Panc1 (cell line): ENCODE data around the gene BYSL. TPM values are rescaled to one million over a fixed set of nuclear protein-coding genes. Genes with fewer than 3 reads are reported as not detected.

ENCODE experiments used
- ATAC-seq: fragments of 200-7000 bp; cut with Tn5 transposase; 2 replicates; pipeline ENCODE4 v1.9.1; 2020; ENCODE audit warnings: mild to moderate bottlenecking, moderate library complexity
- BruUV-seq: library from RNA; stranded (reverse); fragments of 400-500 nt; replicated peaks from 2 replicates; lab custom pipeline; 2021; lab: Mats Ljungman, UMichigan
- CTCF ChIA-PET: fragments of 300-600 bp; sonication (Branson Sonifier 250); formaldehyde crosslinking; loops from one replicate; lab custom pipeline; 2022; ENCODE audit warnings: antibody characterized with exemption; lab: Charles Lee
- POLR2A ChIA-PET: fragments of 300-600 bp; sonication (Branson Sonifier 250); formaldehyde crosslinking; loops from one replicate; lab custom pipeline; 2022; ENCODE audit warnings: antibody characterized with exemption; lab: Charles Lee
- DNase-seq: peaks from one replicate; pipeline ENCODE4 v3.0.0-alpha.2; 2010; ENCODE audit warnings: low read depth, low spot score
- H3K27ac ChIP-seq: 2 replicates; pipeline ENCODE4 v1.5.1; 2011; ENCODE audit warnings: mild to moderate bottlenecking, low read length, inconsistent platforms
- H3K27me3 ChIP-seq: fragments of 200-500 bp; sonication (Bioruptor generic); 2 replicates; pipeline ENCODE4 v1.6.0; 2014; ENCODE audit warnings: low read length, inconsistent platforms; ENCODE audit not compliant: control insufficient read depth, insufficient read depth
- H3K36me3 ChIP-seq: fragments of 200-500 bp; sonication (Bioruptor generic); 2 replicates; pipeline ENCODE4 v1.5.1; 2014; ENCODE audit warnings: inconsistent platforms, mild to moderate bottlenecking, low read length, moderate library complexity; ENCODE audit not compliant: control insufficient read depth, insufficient read depth
- H3K4me1 ChIP-seq: 2 replicates; pipeline ENCODE4 v1.5.1; 2011; ENCODE audit warnings: inconsistent platforms, mild to moderate bottlenecking, low read length, moderate library complexity; ENCODE audit not compliant: control insufficient read depth, insufficient read depth
- H3K4me3 ChIP-seq, 2 experiments: 2 replicates each; pipeline ENCODE4 v1.5.1; 2011 to 2012; ENCODE audit warnings: low read depth in 2 of 2, low read length in 2 of 2, mild to moderate bottlenecking in 2 of 2, inconsistent platforms in 1 of 2, moderate library complexity in 1 of 2
- H3K9me3 ChIP-seq: fragments of 200-500 bp; sonication (Bioruptor generic); 2 replicates; pipeline ENCODE4 v1.5.1; 2014; ENCODE audit warnings: low read depth, mild to moderate bottlenecking, inconsistent platforms, low read length, moderate library complexity; ENCODE audit not compliant: control insufficient read depth, insufficient read depth
- POLR2AphosphoS5 ChIP-seq: IDR thresholded peaks from 2 replicates; pipeline ENCODE4 v1.6.1; 2012; ENCODE audit warnings: mild to moderate bottlenecking, low read depth, low read length, moderate library complexity
- SIN3A ChIP-seq: IDR thresholded peaks from 2 replicates; pipeline ENCODE4 v1.6.1; 2012; ENCODE audit warnings: low read depth, mild to moderate bottlenecking, low read length, moderate library complexity, borderline replicate concordance; ENCODE audit not compliant: insufficient read depth
- TCF7L2 ChIP-seq: IDR thresholded peaks from 2 replicates; pipeline ENCODE4 v1.6.1; 2011; ENCODE audit warnings: mild to moderate bottlenecking, low read depth, low read length, inconsistent platforms
- in situ Hi-C: cut with HindIII; loops from 2 replicates; pipeline ENCODE4 v1.10.0; 2016; ENCODE audit warnings: low sequenced_read_pairs, low pct_unique_long_range_greater_than_20kb
- intact Hi-C: fragments of 100-400 bp; cut with micrococcal nuclease; formaldehyde crosslinking; loops from one replicate; pipeline ENCODE4 v1.10.0; 2022; ENCODE audit not compliant: unreplicated experiment
- total RNA-seq: library from RNA; stranded (reverse); gene quantifications from one replicate; pipeline ENCODE4 v1.2.1, GENCODE V29; 2021; ENCODE audit not compliant: unreplicated experiment
- TF ChIP-seq, protein P1 (sequence below): fragments of 450-650 bp; IDR thresholded peaks from 2 replicates; pipeline ENCODE4 v1.5.1; 2017; ENCODE audit warnings: mild to moderate bottlenecking
- TF ChIP-seq, protein P2 (sequence below), 2 experiments: IDR thresholded peaks; 2 replicates each; pipeline ENCODE4 v1.6.1; 2011 to 2012; ENCODE audit warnings: low read depth in 2 of 2, control low read depth in 1 of 2, low read length in 1 of 2, mild to moderate bottlenecking in 1 of 2, moderate library complexity in 1 of 2; ENCODE audit not compliant: insufficient read depth in 1 of 2

Gene BYSL
- total RNA-seq, 1 experiment from 2014 or later, result 49.1 TPM

DNA sequence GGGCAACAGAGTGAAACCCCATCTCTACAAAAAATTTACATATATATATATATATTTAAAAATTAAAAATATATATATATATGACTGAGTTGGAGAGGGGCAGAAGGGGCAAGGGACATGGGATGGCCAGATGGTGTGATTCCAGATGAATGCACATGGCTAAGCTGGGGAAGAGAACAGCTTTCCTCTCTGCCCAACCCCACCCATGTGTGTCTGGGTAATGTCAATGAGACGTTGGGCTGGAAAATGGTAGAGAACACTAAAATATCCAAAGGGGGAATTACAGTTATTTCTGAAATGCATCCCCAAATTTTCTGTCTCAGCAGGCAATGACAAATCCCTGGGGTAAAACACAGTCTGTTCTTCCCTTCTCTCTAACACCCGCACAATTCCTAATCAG is 51.5 kb downstream of the BYSL start:
- TF ChIP-seq, protein P1, sequence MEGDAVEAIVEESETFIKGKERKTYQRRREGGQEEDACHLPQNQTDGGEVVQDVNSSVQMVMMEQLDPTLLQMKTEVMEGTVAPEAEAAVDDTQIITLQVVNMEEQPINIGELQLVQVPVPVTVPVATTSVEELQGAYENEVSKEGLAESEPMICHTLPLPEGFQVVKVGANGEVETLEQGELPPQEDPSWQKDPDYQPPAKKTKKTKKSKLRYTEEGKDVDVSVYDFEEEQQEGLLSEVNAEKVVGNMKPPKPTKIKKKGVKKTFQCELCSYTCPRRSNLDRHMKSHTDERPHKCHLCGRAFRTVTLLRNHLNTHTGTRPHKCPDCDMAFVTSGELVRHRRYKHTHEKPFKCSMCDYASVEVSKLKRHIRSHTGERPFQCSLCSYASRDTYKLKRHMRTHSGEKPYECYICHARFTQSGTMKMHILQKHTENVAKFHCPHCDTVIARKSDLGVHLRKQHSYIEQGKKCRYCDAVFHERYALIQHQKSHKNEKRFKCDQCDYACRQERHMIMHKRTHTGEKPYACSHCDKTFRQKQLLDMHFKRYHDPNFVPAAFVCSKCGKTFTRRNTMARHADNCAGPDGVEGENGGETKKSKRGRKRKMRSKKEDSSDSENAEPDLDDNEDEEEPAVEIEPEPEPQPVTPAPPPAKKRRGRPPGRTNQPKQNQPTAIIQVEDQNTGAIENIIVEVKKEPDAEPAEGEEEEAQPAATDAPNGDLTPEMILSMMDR, result no peak
- TF ChIP-seq SIN3A (no peak), POLR2AphosphoS5 (no peak), TCF7L2 (no peak)
- TF ChIP-seq, protein P2, sequence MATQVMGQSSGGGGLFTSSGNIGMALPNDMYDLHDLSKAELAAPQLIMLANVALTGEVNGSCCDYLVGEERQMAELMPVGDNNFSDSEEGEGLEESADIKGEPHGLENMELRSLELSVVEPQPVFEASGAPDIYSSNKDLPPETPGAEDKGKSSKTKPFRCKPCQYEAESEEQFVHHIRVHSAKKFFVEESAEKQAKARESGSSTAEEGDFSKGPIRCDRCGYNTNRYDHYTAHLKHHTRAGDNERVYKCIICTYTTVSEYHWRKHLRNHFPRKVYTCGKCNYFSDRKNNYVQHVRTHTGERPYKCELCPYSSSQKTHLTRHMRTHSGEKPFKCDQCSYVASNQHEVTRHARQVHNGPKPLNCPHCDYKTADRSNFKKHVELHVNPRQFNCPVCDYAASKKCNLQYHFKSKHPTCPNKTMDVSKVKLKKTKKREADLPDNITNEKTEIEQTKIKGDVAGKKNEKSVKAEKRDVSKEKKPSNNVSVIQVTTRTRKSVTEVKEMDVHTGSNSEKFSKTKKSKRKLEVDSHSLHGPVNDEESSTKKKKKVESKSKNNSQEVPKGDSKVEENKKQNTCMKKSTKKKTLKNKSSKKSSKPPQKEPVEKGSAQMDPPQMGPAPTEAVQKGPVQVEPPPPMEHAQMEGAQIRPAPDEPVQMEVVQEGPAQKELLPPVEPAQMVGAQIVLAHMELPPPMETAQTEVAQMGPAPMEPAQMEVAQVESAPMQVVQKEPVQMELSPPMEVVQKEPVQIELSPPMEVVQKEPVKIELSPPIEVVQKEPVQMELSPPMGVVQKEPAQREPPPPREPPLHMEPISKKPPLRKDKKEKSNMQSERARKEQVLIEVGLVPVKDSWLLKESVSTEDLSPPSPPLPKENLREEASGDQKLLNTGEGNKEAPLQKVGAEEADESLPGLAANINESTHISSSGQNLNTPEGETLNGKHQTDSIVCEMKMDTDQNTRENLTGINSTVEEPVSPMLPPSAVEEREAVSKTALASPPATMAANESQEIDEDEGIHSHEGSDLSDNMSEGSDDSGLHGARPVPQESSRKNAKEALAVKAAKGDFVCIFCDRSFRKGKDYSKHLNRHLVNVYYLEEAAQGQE (IDR thresholded peaks at IDR 0.05; ENCODE audit: insufficient read depth in 1 of 2, low read depth in 2 of 2, low read length in 1 of 2), result no peak
- H3K4me1 ChIP-seq, result peaks cover 5% of the 10 kb centered on the region; the same call in 1 of the 2 replicates
- no peaks in the 10 kb centered on the region for H3K9me3 ChIP-seq
- H3K27me3 ChIP-seq, result no peaks in the 10 kb centered on the region
- H3K27ac ChIP-seq, result no peak overlapping the region
- no peaks in the 10 kb centered on the region for H3K36me3 ChIP-seq
- BruUV-seq, result no TSS peak
- DNase-seq (no peak), ATAC-seq (no peak)
- ChIA-PET CTCF (no interaction called here), POLR2A (interaction anchor here (0.6 to 0.7 kb wide), 2 partner anchors 10 to 39 kb away, joined by 3 to 10 read pairs; no protein-coding TSS in a partner anchor)
- intact Hi-C loops, result no loop called here
- in situ Hi-C loops, result no loop called here
- H3K4me3 ChIP-seq, result no peak overlapping the region

DNA sequence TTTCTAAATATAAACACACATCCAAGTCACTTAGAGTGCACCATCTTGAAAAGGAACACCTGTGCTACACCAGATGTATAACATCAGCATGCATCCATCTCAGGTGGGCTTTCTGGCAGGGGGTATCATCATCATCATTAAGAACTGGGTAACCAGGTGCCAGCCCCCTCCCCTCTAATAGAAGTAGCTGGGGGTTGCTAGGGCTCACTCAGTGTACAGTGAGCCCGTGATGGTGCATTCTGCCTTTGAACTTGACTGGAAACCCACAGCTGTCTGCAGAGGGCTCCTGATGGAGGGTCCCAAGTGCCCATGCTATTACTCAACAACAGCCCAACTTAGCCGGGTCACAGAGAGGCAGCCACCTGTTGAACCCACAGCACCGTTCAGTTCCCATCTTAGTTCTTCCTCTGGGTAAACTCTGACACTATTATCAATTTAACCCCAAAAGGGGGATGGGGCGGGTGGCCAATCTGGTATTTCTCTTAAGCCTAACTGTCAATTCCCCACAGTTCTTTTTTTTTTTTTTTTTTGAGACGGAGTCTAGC is 53.1 kb downstream of the BYSL start:
- ATAC-seq, result no peak
- intact Hi-C loops (no loop called here), in situ Hi-C loops (no loop called here)
- no peaks in the 10 kb centered on the region for H3K27me3 ChIP-seq
- TF ChIP-seq SIN3A (no peak), POLR2AphosphoS5 (no peak), TCF7L2 (no peak)
- TF ChIP-seq, protein P1, result no peak
- TF ChIP-seq, protein P2 (IDR thresholded peaks at IDR 0.05; ENCODE audit: insufficient read depth in 1 of 2, low read depth in 2 of 2, low read length in 1 of 2), result no peak
- no peaks in the 10 kb centered on the region for H3K36me3 ChIP-seq
- CTCF ChIA-PET, result interaction anchor here (0.6 kb wide), 1 partner anchor 11 kb away, joined by 9 read pairs; no protein-coding TSS in a partner anchor
- no peaks in the 10 kb centered on the region for H3K9me3 ChIP-seq
- no peak for DNase-seq
- H3K27ac ChIP-seq, result no peak overlapping the region
- POLR2A ChIA-PET, result no interaction called here
- H3K4me1 ChIP-seq, result peaks cover 5% of the 10 kb centered on the region; the same call in 1 of the 2 replicates
- H3K4me3 ChIP-seq, result no peak overlapping the region
- no TSS peak for BruUV-seq
